Kidney tubule cell (primary cell): Measurements from ENCODE around the gene MBP.

ENCODE experiments used
- DNase-seq: peaks from one replicate; pipeline ENCODE4 v3.0.0-alpha.2; 2018; ENCODE audit warnings: low spot score

MBP gene

GRCh38 chr18:76943542-76944339, 188.8 kb downstream of the MBP start:
- no peak for DNase-seq

GRCh38 chr18:76941284-76941683, 191.3 kb downstream of the MBP start:
- DNase-seq, result no peak

DNA sequence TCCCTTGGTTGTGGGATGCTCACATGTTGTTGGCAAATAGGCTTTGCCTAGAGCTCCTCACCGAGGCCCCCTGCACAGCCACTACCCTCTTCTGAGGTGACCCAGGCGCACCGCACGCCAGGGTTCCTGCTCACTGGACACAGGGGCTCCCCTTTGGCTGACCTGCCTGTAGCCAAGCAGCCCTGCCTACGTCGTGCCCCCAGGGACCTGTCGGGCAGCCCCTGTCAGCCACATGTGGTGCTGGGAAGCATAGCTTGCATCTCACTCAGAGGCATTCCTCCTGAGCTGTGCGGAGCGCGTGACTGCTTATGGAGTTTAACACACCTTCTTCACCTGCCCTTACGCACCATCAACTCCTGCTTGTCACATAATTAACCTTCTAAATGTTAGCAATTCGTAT, 194.0 kb downstream of the MBP start:
- DNase-seq, result no peak

- DNase-seq, result no peak
Measured at GRCh38 chr18:76937597-76937996, 195.0 kb downstream of the MBP start.

- DNase-seq, result no peak
Measured at GRCh38 chr18:76936877-76937276, 195.7 kb downstream of the MBP start.

DNA sequence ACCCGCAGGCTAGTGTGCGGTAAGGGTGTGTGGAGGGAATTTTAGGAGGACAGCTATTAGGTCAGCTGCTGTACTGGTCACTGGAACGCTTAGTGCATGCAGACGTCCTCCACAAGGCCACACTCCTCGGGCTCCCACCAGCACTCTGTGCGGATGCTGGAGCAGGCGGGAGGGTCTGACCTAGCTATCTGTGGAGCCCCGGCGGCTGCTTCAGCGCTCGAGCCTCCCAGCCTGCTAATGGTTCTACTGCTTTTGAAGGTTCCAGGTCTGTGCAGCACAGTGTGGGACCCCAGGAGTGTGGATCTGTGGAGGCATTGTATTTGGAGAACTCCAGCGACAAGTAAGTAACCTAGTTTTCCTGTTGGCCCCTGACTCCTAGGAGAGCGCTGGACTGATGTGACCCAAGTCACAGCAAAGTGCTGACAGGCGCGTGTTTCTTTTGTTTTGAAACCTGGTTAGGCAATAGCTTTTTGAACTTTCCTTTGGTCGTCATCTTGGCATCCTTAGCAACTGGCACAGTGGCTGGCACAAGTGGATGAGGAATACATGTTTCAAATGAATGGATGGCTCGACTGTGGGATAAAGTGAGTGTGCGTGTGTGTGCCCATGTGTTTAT, 196.8 kb downstream of the MBP start:
- no peak for DNase-seq

- DNase-seq, result no peak
Measured at GRCh38 chr18:76932026-76932819, 200.4 kb downstream of the MBP start.

GRCh38 chr18:76931171-76931570, 201.4 kb downstream of the MBP start:
- DNase-seq, result no peak
